ENCODE data around the gene SLC16A10.

DNA sequence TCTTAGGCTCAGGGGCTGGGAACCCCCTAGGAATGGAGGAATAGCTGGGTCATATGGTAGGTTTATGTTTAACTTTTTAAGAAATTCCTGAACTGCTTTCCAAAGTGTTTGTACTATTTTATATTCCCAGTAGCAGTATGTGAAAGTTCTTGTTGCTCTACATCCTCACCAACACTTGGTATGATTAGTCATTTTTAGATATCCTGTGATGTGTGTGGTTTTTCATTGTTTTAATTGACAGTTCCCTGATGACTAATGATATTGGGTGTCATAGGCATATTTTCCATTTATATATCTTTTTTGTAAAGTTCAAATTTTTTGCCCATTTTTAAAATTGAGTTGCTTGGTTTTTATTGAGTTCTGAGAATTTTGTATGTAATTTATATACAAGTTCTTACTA, 72.3 kb downstream of the SLC16A10 start:
- TF ChIP-seq, protein P1, sequence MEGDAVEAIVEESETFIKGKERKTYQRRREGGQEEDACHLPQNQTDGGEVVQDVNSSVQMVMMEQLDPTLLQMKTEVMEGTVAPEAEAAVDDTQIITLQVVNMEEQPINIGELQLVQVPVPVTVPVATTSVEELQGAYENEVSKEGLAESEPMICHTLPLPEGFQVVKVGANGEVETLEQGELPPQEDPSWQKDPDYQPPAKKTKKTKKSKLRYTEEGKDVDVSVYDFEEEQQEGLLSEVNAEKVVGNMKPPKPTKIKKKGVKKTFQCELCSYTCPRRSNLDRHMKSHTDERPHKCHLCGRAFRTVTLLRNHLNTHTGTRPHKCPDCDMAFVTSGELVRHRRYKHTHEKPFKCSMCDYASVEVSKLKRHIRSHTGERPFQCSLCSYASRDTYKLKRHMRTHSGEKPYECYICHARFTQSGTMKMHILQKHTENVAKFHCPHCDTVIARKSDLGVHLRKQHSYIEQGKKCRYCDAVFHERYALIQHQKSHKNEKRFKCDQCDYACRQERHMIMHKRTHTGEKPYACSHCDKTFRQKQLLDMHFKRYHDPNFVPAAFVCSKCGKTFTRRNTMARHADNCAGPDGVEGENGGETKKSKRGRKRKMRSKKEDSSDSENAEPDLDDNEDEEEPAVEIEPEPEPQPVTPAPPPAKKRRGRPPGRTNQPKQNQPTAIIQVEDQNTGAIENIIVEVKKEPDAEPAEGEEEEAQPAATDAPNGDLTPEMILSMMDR (IDR thresholded peaks at IDR 0.05; ENCODE audit: low read depth, low read length), result no peak
- no peak for TF ChIP-seq EZH2phosphoT487 (IDR thresholded peaks at IDR 0.05; ENCODE audit: low read depth)
